CD4-positive, alpha-beta T cell treated with Interleukin-6 for 4 hours (primary cell): ENCODE measurements around the gene AHCTF1.
"Not testable (repeated sequence)": the region's sequence is repeated elsewhere in the genome, so short reads cannot be mapped to it uniquely, and the experiment has no call there.

Experiments used
- DNase-seq: peaks from one replicate; pipeline ENCODE4 v3.0.0-alpha.2; 2020; ENCODE audit warnings: mixed read lengths

AHCTF1 gene

DNA sequence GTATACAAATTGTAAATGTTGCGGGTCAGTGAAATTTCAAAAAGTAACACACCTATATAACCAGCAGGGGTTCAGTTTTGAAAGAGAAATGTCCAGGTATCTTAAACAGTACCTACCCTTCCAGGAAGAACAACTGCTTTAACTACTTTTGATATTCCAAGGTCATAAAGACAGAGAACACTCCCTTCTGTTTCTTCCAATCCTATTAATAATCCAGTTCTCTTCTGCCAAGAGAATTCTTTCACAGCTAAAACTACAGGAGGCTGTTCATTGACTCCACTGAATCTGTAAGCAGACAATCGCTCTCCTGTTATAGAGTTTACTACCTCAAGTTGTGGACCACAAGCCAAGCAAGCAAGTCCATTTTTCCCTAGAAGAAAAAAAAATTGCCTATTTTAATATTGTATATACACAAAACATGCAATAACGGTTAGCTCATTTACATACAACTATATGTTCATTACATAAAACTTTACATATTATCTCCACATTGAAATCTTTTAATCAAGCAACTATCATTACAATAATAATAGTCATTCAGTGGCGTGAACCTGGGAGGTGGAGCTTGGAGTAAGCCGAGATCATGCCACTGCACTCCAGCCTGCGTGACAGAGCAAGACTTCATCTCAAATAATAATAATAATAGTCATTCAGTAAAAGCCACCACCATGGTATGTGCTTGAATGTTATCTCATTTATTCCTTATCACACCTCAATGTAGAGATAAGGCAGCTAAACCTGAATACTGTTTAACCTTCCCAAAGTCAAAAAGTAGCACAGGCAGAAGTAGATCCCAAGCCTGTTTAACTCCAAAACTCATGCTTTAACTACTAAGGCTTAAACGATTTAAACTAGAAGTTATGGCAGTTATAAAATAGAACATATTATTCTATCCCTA lies 15.5 kb downstream of the AHCTF1 start:
- DNase-seq = not testable (repeated sequence)

DNA sequence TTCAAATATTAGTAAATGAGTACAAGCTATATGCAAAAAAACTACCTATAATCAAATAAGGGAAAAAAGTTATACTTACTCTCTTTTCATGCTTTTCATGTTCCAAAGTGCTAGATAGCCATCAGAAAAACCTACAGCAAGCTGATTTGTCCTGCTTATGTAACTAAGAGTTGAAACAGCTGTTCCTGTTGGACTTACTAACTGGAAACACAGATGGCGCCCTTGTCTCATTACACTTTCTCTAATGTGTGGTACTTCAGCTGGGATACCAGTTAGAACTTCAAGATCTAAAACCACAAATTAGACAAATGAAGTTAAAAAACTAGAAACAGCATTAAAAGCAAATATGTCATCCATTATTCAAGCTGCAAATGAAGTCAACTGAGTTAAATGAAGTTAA lies 24.3 kb downstream of the AHCTF1 start:
- DNase-seq = peak; percentile 31

DNA sequence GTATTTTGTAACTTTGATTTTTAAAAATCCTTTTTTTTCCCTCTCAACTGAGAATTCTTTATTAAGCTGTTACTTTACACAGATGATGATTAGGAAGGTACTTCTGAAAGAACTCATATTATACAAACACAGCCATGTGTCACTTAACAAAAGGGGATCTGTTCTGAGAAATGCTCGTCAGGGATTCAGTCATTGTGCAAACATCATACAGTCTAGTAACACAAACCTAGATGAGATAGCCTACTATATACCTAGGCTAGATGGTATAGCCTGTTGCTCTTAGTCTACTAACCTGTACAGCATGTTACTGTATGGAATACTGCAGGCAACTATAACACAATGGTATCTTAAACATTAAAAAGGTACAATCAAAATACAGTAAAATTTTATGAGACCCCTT lies 24.9 kb downstream of the AHCTF1 start:
- no peak for DNase-seq

DNA sequence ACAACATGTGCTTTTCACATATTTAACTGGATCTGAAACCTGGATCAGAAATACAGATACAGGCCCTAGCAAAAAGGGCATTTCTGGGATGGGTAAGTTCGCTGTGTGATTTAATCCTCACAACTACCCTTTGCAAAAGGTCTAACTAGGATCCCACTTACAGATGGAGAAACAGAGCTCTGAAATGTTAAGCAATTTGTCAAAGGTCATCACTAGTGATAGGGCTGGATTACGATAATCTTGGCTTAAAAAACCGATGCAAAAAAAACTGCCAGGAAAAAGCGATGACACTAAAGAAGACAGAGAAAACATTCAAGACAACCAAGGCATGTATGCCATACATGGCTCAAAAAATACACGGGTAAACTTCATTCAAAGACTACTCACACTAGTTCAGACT lies 29.9 kb downstream of the AHCTF1 start:
- no peak for DNase-seq

DNA sequence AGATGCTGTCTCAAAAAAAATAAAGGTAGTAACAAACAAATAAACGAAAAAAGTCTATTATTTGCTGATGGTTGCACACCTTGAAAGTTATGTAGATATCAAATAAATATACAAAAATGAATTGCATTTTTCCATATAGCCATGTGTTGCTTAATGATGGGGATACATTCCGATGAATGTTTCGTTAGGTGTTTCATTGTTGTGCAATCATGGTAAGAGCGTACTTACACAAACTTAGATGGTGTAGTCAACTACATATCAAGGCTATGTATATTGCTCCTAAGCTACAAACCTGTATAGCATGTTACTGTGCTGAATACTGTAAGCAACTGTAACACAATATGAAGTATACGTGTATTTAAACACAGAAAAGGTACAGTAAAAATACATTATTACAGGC lies 34.4 kb downstream of the AHCTF1 start:
- DNase-seq = no peak

DNA sequence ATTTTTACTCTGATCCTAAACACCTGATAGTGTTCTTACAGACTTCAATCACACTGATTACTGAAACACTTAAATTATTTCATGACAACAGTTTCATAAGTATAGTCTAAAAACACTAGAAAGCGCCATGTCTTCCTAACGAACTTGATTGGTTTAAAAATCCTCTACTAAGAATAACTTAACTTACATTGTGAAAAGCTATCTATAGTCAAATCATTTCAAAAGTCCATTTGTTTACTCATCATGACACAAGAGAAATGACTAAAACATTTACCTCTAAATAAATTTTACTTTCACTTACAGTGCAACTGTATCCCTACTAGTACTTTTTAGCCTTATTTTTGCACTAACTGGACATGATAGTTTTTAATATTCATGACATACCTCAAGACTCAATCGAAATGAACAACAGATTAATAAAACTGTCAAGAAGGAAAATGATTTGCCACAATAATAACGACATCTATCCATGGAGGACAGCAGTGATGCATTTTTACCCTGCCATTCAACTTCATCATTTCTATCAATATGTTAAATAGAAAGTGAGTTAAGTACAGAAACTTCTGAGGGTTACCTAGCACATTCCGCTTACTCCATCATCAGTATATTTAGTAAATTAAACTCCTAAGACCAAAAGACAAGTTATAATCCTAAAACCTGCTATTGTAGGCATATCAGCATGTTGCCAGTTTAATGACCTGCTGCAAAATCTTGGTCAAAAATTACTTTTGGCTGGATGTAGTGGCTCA lies 38.4 kb downstream of the AHCTF1 start:
- DNase-seq = no peak

DNA sequence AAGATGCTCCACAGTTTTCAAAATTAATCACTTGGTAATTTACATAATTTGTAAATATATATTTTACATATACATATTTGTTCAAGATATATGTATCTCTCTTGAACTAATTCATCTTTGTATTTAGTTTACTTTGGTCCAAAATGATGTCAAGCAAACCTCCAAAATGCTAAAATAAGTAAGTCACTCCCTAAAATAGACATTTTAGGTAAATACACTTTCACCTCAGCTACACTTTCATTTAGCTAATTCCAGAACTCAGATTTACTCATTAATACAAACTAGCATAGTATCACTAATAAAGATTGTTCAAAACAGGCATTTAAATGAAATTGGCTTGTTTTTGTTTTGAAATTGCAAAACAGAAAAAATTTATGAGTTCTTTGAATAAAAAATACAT lies 40.6 kb downstream of the AHCTF1 start:
- DNase-seq = no peak

DNA sequence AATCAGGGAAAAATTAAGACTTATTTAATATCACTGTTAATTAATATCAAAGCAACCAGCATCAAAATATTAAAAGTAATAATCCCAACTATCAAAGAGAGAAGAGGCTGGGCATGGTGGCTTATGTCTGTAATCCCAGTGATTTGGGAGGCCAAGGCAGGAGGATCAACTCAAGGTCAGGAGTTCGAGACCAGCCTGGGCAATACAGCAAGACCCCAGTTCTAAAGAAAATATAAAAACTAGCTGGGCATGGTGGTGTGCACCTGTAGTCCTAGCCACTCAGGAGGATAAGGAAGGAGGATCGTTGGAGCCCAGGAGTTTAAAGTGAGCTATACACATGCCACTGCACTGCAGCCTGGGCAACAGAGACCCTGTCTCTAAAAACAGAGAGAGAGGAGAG lies 43.2 kb downstream of the AHCTF1 start:
- no peak for DNase-seq

DNA sequence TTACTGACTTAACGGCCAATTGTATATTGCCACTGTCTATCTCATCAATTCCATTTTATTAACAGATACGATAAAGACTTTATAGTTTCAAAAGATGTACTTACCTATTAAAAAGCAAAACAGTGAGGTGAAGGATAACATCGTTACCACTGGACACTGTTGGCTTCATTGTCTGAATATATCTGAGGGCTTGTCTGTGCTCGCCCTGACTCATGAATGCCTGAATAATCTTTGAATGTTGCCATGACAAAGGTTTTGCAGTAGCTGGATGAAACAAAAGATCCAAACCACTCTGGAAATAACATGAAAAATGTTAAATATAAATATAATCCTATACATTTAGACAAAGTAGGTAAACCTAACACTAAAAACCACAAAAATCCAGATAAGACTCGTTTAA lies 46.4 kb downstream of the AHCTF1 start:
- not testable (repeated sequence) for DNase-seq

DNA sequence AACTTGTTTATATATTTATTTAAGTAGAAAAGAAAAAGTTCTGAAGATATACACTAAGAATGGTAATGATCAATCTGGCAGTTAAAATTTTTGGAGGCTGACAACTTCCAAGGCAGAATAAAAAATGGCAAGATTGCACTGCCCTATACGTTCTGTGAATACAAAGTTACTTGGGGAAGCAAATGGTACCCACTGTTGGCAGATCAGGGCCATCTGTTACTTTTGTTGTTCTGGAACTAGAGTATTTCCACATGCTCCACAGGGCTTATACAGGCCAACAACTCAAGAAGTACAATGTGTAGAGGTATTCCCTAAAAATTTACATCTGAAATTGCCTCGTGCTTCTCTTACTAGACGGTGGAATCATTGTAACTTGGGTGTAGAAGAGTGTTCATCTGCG lies 53.2 kb downstream of the AHCTF1 start:
- no peak for DNase-seq

DNA sequence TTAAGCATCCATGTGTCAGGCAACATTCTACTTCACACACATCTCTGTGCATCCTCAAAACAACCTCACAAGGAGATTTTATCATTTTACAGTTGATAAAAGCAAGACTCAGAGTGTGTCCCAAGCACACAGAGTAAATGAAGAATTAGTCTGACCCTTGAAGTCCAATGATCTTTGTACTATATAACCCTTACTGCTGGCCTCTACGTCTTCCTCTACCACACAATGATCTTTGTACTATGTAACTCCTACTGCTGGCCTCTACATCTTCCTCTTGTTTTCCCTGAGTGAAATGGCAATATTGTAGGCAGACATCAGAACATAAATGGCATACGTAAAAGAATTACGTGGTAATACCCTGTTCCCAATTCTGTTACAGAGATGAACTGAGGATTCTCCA lies 55.3 kb downstream of the AHCTF1 start:
- DNase-seq = no peak

DNA sequence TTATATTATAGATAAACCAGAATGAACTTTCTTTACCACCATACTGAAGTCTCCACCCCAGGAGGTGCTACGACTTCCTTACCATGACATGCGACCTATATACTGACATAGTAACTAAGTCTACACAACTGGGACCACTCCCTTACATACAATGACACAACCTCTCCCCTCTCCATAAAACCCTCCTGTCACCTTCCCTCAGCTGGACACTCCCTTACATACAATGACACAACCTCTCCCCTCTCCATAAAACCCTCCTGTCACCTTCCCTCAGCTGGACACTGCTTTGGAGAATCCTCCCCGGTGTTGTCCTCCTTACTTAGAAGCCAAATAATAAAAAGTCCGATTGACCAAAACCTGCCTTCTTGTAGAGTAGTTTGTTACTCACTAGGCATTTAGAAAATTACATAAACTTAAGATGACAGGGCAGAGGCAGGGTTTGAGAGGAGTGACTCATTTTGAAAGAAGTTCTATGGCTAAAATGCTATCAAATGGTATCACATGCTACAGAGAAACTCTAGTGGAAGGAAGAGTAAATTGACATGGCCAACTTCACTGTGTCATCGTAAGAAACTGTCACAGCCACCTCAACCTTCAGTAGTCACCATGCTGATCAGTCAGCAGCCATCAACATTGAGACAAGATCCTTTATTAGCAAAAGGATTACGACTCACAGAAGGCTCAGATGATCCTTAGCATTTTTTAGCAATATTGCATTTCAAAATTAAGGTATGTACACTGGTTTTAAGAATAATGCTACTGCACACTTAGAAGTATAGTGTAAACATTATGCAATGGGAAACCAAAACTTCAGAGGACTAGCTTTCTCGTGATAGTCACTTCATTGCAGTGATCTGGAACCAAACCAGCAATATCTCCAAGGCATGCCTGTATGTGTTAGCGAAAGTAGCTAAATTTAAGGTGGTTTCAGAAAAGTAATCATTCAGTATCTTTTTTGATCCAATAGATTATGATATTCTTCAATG lies 56.4 kb downstream of the AHCTF1 start:
- DNase-seq = no peak

DNA sequence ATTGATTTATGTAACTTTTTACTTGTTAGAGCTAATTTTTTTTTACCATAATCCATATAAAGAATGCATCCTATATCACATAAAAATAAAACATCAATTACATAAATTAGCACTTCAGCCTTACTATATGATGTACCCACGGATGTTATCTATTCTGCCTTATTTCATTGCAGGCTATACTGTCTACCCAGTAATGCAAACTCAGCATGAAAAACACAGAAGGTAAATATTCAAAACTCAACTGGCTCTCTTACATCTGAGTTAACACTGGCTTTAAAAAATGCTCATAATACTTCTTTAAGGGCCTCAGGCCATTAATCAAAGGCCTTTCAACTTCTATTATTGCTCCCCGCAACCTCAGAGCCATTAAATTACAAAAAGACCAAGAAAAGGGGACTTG lies 65.8 kb downstream of the AHCTF1 start:
- no peak for DNase-seq

DNA sequence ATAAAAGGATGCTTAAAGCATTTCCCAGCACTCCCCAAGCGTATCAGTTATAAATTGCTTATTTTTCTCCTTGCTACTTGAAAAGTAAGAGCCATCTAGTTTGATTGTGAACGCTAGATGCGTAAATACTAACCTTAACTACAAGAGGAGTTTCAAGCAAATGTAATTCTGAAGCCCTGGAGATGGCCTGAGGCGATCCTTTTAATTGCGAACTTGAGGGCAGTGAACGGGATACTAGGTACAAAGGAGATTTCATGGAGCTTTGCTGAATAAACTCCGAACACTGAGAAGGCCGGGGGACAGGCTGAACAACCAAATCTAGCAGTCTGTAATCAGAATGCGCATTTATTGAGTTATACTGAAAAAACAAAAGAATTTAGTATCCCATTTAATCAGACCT lies 68.0 kb downstream of the AHCTF1 start:
- not testable (repeated sequence) for DNase-seq

DNA sequence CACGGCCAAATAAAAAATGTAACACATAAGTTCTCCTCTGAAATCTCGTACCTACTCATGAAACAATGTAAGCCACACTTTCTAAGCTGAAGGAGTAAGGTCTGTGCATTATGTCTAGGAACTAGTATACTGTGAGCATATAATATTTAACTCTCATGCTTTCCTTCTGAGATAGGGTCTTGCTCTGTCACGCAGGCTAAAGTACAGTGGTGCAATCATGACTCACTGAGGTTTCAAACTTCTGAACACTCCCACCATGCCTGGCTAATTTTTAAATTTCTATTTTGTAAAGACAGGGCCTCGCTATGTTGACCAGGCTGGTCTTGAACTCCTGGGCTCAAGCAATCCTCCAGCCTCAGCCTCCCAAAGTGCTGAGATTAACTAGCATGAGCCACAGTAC lies 71.3 kb downstream of the AHCTF1 start:
- DNase-seq = no peak

DNA sequence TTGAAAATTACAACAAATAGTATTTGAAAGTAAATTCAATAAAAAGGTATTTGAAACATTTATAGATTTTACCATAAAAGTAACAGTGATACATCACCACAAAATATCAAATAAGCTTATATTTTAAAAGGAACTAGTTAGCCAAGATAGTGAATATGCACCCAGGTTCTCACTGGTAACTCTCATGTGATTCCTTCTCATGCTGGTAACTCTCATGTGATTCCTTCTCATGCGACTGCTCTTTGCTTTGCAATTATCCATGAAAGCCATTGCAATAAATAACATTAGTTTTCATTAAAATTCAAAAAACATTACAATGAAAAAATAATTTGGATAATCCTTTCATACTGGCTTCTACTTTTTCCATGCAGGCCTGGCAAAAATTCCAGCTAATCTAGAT lies 75.4 kb downstream of the AHCTF1 start:
- no peak for DNase-seq

DNA sequence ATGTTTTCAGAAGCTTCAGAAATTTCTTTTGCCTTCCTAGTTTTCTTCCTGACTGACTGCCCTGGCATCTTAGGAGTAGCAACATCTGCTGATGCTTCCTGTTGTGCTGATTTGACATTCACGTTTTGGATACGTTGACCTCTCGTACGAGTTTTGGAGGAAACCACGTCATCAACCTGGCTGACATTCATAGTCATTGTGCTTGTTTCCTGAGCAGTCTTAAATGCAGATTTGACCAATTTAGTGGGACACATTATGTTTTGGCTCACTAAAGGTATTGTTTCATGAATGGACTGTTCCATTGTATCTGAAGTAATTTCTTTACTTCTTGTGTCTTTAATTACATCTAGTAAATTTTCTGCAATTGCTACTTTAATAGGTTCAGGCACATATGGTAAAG lies 81.1 kb downstream of the AHCTF1 start:
- DNase-seq = not testable (repeated sequence)

DNA sequence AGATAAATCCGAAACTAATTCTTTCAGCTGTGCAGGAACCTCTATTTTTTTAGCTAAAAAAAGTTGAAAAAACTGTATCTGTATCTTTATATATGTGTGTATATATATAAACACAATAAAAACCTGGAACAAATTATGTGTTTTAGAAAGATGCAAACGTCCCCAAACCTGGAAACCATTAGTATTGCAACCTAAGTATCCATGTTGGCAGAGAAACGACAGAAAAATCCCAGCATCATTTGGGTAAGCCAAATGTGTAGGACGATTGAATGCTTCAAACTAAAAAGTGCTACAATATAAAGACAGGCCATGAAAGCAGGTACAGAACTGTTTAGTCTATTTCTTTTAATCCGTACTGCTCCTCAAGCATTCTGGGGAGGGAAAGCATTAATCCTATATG lies 87.9 kb downstream of the AHCTF1 start:
- no peak for DNase-seq

DNA sequence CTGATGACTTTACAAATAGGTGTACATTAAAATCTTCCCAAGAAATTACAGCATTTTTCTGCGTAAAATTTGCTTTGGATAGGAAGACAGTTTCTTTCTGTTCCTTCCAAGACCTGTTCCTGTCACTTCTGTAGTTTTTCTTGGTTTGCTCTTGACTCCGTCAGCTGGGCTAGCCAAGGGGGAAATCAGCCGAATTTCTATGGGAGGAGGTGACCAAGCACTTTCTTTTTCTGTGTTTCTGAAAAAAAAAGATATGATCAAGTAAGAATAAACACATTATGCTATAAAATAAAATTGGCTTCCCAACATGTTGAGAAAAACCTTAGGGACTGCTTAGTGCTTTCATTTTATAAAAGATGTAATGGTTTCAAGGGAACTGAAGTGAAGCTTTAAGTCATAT lies 91.0 kb downstream of the AHCTF1 start:
- not testable (repeated sequence) for DNase-seq

DNA sequence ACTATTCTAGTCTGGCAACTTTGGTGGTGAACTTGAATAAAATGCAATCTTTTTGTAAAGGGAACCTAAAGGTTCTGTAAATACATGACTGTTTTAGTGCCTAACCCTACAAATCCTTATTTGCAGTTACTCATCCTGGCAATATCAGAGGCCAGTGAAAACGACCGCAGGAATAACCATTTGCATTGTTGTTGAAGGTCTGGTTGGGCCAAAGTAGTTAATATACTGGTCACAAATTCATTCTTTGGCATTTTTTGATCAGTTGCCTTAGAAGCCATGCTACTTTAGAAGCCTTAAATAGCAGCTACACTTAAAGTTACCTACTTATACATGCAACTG lies 93.7 kb downstream of the AHCTF1 start:
- no peak for DNase-seq

DNA sequence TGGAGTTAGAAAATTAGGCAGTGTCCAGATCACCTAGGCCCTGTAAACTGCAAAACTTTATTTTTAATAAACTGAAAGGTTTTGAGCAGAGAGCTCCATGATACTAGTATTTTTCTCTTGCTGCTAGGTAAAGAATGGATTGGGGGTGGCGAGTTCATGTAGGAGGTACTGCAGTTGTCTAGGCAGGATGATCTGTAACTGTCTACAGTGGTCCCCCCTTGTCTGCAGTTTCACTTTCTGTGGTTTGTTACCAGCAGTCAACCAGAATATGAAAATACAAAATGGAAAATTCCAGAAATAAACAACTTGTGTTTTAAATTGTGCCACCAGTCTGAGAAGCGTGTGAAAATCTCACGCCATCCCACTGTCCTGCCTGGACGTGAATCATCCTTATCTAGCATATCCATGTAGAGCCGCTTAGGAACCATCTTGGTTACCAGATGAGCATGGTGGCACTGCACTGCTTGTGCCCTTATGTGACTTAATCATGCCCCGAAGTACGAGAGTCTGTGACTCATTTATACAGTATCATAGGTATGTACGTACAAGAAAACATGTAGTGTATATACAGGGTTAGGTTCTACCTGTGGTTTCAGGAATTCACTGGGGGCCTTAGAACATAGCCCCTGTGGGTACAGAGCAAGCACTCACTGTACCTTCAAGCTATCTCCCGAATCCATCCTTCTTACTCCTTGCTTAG lies 94.2 kb downstream of the AHCTF1 start:
- no peak for DNase-seq

DNA sequence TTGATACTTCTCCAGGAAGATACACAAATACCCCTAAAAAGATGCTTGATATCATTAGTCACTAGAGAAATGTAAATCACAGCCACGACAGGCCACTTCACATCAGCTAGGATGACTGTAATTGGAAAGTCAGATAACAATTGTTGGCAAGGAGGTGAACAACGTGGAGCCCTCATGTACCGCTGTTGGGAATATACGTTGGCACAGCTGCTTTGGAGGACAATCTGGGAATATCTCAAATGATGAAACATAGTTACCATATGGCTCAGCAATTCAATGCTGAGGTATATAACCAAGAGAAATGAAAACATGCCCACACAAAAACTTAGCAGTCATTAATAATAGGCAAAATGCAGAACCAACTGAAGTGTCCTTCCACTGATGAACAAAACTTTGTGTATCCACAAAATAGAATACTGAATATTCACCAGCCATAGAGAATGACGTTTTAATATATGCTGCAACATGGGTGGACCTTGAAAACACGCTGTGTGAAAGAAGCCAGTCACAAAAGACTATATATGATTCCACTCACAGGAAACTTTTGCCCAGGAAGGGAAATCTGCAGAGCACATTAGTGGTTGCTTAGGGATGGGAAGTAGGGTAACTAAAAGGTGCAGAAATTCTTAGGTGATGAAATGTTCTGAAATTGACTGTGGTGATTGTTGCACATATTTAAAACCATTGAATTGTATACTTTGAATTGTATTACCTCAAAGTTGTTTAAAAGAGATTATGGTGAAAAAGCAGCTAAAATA lies 95.4 kb downstream of the AHCTF1 start:
- no peak for DNase-seq
